ENCODE data around the gene GATB.

DNA sequence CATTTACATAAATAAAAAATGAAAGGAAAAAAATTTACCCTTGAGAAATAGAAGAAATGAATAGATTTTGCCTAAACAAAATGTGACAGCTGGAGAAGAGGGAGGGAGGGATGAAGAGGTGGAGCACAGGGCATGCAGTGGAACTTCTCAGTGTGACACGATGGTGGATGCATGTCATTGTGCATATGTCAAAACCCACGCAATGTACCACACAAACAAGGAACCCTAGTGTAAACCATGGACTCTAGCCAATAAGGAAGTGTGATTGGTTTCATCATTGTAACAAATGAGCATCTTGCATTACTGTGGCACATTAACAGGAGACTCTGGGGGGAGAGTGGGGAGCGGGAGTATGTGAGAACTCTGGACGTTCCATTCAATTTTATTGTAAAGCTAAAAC, 58.6 kb downstream of the GATB start:
- TF ChIP-seq, protein P1, sequence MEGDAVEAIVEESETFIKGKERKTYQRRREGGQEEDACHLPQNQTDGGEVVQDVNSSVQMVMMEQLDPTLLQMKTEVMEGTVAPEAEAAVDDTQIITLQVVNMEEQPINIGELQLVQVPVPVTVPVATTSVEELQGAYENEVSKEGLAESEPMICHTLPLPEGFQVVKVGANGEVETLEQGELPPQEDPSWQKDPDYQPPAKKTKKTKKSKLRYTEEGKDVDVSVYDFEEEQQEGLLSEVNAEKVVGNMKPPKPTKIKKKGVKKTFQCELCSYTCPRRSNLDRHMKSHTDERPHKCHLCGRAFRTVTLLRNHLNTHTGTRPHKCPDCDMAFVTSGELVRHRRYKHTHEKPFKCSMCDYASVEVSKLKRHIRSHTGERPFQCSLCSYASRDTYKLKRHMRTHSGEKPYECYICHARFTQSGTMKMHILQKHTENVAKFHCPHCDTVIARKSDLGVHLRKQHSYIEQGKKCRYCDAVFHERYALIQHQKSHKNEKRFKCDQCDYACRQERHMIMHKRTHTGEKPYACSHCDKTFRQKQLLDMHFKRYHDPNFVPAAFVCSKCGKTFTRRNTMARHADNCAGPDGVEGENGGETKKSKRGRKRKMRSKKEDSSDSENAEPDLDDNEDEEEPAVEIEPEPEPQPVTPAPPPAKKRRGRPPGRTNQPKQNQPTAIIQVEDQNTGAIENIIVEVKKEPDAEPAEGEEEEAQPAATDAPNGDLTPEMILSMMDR (IDR thresholded peaks at IDR 0.05; ENCODE audit: insufficient read depth, low read length) = no peak
- TF ChIP-seq POLR2AphosphoS5 (IDR thresholded peaks at IDR 0.05; ENCODE audit: low read depth) = no peak

Data from HL-60 (cell line).